GM19043 (cell line): ENCODE measurements around the gene SCO1.
"Not testable (repeated sequence)": the region's sequence is repeated elsewhere in the genome, so short reads cannot be mapped to it uniquely, and the experiment has no call there.

Source experiments
- ATAC-seq: cut with Tn5 transposase; IDR thresholded peaks from one replicate; pipeline ENCODE4 v1.9.1; 2021; ENCODE audit warnings: low read depth; ENCODE audit not compliant: unreplicated experiment

SCO1 gene

DNA sequence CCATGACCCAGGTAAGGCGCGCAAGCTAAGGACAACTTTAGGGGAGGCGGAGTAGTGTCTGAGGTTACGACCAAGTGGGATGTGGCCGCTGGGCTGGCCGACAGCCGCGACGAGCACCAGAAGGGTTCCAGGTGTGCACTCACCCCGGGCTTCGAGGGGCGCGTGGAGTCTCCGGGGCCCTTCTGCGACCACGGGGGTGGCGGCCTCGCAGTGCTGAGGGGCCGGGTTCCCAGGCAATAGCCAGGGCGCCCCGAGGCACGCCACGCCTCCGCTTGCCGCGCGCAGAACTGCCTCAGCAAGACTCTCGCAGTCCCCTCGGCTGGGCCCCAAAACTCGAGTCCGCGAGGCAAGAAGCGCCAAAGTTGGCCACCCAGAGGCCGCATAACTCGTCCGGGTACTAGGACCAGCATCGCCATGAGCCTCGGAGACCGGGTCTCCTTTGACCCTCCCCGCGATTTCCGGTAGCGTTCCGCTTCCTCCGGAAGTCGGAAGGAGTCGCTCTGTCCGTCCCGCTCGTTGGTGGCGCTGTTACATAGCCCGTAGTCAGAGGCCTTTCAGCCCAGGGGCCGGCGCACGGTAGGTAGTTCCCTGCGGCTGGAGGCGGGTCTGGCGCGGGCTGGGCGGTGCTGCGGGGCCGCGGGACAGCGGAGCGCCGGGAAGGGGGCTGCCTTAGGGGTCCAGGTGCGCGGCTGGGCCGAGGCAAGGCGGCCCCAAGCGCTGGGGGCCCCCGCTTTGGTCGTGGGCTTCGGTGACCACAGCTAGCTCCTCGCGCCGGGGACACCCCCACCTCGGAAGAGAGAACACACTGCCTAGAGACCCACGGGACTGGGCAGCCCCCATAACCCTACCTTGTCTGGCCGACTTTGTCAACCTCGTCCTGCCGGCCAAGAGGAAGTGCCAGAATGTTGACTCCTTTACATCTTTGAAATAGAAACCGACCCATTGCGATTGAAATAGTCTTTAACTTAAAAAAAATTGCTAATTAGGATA is at the start of gene SCO1, which contains the start of gene ADPRM:
SCO1 (minus strand) TSS at position 442 of the 990 bp plus-strand sequence; CDS start at position 416, 26 bp downstream.
ADPRM (plus strand) TSS at position 503 of the 990 bp plus-strand sequence. CDS start 7,333 bp downstream, outside the sequence.
- peak; percentile 92 for ATAC-seq

DNA sequence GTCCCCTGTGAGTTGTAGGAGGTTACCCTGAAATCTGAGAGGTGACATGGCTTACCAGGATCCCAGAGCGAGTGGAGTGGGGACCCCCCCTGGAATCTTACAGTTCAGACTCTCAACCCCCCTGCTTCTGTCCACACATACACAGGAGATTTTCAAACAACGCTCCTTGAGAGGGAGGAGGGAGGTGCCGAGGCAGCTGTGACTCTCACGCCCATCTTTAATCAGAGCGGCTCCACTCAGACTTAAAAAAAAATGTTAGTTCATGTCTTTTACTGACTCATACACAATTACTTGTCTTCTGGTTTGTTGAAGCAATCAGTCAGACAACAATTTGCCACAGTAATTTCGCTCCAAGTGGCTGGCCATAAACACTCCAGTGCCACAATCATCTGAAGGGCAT is 47.9 kb upstream of the SCO1 start:
- ATAC-seq: no peak

GRCh38 chr17:10744501-10745000 is 47.2 kb upstream of the SCO1 start:
- ATAC-seq: no peak

DNA sequence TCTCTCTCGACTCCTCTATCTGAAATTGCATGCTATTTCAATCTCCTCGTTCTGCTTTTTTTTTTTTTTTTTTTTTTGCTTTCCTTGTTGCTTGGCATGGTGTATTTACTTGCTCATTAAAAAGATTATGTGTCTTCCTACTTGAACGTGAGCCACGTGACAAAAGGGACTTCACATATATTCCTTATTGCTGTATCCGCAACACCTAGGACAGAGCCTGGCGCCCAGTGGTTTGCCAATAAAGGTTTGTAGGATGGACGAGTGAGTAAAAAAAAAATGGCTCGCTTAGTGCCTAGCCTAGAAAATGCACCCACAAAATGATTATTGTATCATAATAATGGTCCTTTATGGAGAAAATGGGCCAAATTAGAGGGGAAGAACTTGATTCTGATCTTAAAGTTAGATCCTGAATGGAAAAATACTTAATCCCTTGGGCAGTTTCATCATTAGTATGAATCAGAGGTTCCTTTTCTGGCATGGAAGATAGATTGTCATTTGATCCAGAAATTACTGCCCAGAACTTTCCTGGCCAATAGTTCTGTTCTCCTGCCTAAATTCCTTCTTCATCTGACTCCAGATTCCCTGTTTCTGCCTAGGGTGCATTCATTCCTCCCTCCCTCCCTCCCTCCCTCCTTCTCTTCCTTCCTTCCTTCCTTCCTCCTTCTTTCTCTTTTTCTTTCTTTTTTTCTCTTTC is 46.1 kb upstream of the SCO1 start:
- no peak for ATAC-seq

DNA sequence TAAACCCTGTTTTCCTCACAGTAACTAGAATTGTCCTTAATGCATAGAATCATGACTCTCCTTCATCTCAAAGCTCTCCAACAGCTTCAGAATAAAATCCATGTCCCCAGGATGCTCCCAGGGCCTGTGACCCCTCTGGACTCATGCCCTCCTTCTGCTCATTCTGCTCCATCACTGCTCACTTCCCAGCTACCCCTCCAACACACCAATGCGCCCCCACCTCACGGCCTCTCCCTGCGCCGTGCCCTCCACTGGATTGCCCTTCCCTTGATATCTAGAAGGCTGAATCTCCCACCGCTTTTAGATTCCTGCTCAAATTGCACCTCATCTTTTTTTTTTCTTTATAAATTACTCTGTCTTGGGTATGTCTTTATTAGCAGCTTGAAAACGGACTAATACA is 45.1 kb upstream of the SCO1 start:
- ATAC-seq: no peak

- ATAC-seq: no peak
Observed at GRCh38 chr17:10741416-10742135, 44.2 kb upstream of the SCO1 start.

DNA sequence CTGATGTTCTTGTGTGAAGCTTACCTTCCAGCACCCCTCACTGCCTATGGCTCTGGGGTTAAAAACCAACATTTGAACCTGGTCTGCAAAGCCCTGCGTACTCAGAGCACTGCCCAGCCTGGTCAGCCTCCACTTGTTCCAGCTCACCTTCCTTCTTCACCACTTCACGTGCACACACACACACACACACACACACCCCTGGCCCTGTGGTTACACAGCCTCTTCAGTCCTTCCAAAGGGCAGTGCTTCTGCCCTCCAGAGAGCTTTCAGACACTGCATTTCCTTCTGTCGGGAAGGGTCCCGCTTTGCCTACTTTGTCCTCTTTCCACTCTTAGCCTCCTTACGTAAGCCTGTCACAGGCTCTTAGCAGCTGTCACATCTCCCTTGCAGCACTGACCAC is 42.1 kb upstream of the SCO1 start:
- no peak for ATAC-seq

- no peak for ATAC-seq
Observed at GRCh38 chr17:10738521-10739258, 41.4 kb upstream of the SCO1 start.

GRCh38 chr17:10737736-10738135 is 40.4 kb upstream of the SCO1 start:
- ATAC-seq: no peak

DNA sequence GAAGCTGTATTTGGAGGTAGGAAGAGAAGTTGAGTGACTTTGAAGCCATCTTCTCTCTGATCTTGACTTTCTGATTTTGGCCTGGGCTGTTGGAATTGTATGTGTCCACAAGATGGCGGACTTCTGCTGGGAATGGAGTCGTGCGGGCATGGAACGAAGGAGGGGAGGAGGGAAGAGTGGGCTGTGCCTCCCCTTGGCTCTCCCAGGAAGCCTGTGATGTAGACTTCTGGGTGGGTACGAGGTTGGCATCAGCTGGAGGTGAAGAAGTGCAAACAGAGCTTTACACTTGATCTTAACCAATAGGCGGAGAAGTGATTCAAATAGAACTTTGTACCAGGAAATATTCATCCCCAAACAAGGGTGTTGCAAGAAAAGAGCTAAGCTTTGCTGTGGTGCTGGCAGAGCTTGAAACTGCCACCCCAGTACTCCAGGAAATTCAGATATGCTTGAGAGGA is 39.9 kb upstream of the SCO1 start:
- ATAC-seq: no peak

DNA sequence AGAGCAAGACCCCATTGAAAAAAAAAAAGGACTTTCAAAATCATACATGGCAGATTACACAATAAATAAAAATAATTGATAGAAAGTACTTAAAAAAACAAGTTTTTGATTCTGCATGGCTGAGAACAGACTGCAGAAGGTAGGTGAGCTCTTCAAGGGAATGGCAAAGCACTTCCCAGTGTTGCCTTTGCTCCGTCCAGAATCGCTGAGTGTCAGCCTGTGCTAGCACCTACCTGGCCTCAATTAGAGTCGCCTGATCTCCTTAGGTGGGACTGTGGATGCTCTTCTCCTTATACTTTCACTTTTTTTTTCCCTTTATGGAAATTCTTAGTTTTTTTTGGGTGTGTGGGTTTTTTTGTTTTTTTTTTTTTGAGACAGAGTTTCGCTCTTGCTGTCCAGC is 38.5 kb upstream of the SCO1 start:
- no peak for ATAC-seq

- no peak for ATAC-seq
Observed at GRCh38 chr17:10735251-10735650, 37.9 kb upstream of the SCO1 start.

DNA sequence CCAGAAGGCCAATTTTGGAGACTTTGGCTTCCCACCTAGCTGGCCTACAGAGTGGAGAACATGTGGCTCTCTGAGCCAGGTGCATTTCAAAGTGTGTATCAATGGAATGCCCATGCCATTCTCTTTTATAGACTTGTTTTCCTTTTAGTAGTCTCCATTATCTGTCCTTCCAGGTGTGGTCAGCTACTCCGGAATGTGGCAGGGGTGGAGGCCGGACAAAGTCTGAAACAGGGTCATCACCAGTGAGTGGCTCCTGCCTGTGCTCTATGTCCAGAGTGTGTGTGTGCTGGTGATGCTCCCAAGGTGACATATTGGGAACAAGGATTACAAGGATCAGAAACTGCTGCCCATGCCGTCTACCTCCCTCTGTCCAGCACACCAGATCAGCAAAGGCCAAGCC is 36.3 kb upstream of the SCO1 start:
- no peak for ATAC-seq

DNA sequence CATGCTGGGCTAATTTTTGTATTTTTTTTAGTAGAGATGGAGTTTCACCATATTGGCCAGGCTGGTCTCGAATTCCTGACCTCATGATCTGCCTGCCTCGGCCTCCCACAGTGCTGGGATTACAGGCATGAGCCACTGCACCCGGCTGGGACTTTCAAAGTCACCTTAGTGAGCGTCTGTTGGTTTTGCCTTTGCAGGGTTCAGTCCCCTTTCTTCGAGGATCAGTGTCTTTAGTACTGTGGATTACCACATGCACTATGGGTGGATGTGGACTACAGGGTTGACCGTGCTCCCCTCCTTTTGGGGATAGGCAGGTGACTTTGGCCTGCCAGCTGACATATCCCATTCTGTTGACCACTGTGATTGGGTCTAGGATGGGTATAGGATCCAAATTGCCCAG is 34.8 kb upstream of the SCO1 start:
- not testable (repeated sequence) for ATAC-seq

DNA sequence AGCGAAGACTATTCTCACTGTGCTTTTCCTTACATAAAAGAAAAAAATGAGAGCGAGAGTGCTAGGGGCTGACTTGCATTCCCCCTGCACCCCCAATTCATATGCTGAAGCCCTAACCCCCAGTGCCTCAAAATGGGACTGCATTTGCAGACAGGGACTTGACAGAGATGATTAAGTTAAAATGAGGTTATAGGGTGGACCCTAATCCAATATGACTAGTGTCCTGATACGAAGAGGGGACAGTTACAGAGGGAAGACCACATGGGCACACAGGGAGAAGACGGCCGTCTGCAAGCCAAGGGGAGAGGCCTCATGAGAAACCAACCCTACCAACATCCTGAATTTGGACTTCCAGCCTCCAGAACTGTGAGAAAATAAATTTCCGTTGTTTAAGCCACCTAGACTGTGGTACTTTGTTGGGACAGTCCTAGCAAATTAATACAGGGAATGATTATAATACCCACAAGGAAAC is 34.1 kb upstream of the SCO1 start:
- ATAC-seq: no peak

DNA sequence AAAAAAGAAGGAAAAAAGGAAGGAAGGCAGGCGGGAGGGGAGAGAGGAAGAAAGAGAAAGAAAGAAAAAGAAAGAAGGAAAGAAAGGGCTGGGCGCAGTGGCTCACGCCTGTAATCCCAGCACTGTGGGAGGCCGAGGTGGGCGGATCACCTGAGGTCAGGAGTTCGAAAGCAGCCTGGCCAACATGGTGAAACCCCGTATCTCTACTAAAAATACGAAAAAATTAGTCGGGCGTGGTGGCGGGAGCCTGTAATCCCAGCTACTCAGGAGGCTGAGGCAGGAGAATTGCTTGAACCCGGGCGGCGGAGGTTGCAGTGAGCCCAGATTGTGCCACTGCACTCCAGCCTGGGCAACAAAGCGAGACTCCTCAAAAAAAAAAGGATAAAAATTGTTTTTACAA is 32.9 kb upstream of the SCO1 start:
- ATAC-seq: not testable (repeated sequence)

GRCh38 chr17:10729334-10730193 is 32.2 kb upstream of the SCO1 start, which contains the start of gene TMEM220:
TSS of gene TMEM220 (minus strand) at chr17:10730023. CDS start at chr17:10729851, 172 bp downstream.
- ATAC-seq: peak; percentile 77

DNA sequence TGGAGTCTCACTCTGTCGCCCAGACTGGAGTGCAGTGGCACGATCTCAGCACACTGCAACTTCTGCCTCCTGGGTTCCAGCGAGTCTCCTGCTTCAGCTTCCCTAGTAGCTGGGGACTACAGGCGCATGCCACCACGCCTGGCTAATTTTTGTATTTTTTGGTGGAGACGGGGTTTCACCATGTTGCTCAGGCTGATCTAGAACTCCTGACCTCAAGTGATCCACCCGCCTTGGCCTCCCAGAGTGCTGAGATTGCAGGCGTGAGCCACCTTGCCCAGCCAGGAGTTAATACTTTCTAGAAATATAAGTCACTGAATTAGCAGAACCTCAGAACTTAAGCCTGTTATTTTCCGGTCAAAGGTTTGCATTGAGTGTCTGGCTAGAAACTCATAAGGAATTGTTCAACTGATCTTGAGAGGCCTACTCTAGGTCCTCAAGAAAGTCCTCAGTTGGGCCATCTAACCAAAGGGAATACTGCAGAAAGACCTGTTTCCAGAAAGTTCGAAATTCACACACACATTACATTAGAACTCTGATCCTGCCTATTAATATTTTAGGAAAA is 31.1 kb upstream of the SCO1 start:
- no peak for ATAC-seq
